ENCODE data around the gene ZNF74.
"Not testable (repeated sequence)": the region's sequence is repeated elsewhere in the genome, so short reads cannot be mapped to it uniquely, and the experiment has no call there.

Gene ZNF74

DNA sequence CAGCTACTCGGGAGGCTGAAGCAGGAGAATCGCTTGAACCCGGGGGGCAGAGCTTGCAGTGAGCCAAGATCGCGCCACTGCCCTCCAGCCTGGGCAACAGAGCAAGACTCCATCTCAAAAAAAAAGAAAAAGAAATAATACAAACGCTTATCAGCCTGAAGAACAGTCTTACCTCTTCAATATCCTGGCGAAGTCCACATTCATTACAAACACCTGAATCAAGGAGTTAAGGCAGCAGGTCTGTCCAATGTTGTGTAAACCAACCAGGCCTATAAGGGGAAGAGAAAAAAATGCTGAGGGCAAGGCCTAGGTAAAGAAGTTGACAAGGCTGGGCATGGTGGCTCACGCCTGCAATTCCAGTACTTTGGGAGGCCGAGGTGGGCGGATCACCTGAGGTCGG, 17.0 kb upstream of the ZNF74 start:
- not testable (repeated sequence) for DNase-seq

GRCh38 chr22:20378110-20378509, 15.8 kb upstream of the ZNF74 start:
- DNase-seq = no peak

DNA sequence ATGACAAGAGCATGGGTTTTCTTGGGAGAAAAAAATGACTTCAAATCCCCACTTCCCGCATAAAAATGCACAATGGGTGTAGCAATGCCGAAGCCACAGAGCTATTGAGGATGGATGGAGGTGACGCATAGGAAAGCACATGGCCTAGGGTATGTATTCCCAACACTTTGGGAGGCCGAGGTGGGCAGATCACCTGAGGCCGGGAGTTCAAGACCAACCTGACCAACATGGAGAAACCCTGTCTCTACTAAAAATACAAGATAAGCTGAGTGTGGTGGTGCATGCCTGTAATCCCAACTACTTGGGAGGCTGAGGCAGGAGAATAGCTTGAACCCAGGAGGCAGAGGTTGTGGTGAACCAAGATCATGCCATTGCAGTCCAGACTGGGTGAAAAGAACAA, 15.3 kb upstream of the ZNF74 start:
- DNase-seq = not testable (repeated sequence)

GRCh38 chr22:20380486-20380885, 13.5 kb upstream of the ZNF74 start:
- no peak for DNase-seq

- no peak for DNase-seq
Measured at GRCh38 chr22:20383538-20383937, 10.4 kb upstream of the ZNF74 start.

DNA sequence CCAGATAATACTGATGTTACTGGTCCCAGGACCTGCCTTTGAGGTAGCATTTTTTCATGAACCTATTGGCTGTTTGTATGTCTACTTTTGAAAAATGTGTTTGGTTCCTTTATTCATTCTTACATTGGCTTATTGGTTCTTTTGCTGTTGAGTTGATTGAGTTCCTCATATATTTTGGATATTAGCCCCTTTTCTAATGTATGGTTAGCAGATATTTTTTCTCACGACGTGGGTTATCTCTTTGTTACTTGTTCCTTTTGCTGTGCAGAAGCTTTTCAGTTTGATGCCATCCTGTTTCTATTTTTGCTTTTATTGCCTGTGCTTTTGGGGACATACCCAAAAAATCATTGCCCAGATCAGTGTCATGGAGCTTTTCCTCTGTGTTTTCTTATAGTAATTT, 9.8 kb upstream of the ZNF74 start:
- no peak for DNase-seq

GRCh38 chr22:20384865-20385264, 9.1 kb upstream of the ZNF74 start:
- DNase-seq = no peak

GRCh38 chr22:20386336-20386735, 7.6 kb upstream of the ZNF74 start:
- DNase-seq = no peak

GRCh38 chr22:20386972-20387371, 7.0 kb upstream of the ZNF74 start:
- DNase-seq = no peak

GRCh38 chr22:20388200-20388599, 5.8 kb upstream of the ZNF74 start:
- DNase-seq = no peak

DNA sequence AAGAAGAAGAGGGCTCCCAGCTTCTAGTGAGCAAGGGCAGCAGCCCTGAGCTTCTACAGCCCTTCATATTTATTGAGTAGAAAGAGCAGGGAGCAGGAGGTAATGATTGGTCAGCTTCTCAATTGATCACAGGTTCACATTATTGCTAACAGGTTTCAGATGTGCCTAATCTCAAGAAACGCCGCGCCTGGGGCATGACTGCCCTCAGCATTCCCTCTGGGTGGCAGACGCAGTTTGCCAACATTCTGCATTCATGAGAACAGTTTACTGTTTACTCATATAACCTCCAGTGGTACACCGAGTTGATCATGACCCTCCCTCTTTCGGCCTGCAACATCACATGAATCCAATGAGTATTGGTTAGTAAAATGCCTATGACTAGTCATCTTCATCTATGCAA, 4.7 kb upstream of the ZNF74 start:
- no peak for DNase-seq

DNA sequence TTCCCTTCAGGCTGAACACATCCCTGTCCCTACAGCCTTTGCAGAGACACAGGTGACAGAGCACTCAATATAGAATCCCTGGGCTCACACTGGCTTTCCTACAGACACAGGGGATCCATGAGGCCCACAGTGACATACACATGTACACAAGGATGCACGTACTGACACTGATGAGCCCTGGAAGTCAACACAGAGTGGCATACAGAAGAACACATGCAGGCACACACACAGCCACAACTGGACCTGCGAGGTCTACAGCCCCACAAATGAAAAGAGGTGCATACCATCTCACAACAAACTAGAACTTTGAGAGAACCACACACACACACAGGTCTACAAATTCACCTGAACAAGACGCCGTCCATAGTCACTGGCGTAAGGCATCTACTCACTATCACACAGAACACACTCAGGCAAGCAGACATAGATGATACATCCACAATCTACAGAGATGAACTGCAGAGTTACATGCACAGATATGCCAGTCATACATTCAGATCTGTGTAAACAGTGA, 3.5 kb upstream of the ZNF74 start:
- no peak for DNase-seq

- DNase-seq = no peak
Measured at GRCh38 chr22:20391222-20391621, 2.7 kb upstream of the ZNF74 start.

DNA sequence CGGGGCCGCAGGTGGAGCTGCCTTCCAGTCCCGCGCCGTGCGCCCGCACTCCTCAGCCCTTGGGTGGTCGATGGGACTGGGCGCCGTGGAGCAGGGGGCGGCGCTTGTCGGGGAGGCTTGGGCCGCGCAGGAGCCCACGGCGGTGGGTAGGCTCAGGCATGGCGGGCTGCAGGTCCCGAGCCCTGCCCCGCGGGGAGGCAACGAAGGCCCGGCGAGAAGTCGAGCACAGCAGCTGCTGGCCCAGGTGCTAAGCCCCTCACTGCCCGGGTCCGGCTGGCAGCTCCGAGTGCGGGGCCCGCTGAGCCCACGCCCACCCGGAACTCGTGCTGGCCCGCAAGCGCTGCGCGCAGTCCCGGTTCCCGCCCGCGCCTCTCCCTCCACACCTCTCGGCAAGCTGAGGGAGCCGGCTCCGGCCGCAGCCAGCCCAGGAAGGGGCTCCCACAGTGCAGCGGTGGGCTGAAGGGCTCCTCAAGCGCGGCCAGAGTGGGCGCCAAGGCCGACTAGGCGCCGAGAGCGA, 1.5 kb upstream of the ZNF74 start:
- DNase-seq = not testable (repeated sequence)

DNA sequence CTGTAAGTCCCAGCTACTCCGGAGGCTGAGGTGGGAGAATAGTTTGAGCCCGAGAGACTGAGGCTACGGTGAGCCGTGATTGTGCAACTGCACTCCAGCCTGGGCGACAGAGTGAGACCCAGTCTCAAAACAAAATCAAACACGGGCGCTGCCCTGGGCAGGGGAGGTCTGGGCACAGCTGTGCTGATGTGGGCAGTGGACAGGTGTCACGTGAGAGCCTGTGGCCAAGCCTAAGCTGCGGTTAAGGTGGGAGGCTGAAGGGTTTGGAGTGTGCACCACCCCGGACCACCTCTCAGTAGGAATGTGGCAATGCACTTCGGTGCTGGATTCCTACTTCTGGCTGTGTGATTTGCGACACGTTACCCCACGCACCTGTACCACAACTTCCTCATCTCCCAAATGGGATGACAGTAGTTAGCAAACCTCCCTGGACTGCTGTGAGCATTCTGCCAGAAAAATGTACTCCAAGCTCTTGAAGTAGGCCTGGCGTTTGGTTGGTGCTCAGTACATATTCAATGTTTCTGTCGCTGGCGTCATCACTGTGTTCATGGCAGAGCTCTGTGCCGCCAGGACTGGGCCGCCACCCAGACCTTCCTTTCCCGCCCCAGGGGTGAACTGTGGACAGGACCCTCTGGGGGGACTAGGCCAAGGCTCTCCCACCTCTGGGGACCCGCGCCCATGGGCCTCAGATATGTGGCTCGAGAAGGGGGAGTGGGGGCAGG, 807 bp upstream of the ZNF74 start:
- DNase-seq = no peak

DNA sequence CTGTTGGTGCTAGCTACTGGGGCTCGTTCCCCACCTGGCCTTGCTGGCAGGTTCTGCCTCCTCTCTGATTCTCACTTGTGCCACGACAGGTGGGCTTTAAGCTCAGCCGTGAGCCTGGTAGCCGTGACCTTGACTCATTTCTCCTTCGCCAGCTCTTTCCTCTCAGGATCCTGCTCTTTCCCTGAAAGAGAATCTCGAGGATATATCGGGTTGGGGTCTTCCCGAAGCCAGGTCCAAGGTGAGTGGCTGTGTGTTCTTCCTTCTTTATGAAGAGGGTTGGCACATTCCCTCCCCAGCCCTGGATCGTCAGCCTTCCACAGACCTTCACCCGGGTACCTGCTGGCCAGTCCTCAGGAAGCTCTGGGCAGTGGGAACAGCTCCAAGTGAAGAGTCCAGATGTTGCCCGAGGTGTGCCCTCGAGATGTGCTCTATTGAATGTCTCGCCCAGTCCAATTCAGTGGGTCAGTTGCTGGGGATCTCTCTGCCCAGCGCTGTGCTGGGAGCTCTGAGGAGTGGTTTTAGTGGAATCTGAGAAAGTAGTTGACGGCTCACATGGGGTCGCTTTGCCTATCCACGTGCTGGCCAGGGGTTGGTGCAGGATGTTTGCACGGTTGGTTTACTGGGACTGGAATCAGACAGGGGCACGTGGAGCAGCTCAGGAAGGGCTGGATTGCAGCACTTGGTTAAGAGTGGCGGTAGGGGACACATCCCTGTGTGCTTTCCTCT, 1.4 kb downstream of the ZNF74 start:
- DNase-seq = no peak

- no peak for DNase-seq
Measured at GRCh38 chr22:20395907-20396287, 1.9 kb downstream of the ZNF74 start.

DNA sequence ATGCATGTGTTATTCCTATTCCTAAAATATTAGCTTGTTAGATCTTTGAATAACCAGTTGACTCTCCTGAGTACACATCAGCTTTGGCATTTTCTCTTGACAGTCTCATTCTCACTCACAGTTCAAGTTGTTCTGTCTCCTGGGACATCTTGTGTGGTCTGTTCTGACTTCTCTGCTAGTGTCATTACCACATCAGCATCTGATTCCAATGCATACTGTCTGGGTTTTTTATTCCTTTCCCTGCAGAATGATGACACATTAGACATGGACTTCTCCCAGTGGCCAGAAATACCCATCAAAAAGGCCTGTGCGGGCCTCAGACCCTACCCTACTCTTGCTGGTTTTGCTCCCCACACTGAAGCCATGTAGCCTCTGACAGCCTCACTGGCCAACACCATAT, 2.7 kb downstream of the ZNF74 start:
- DNase-seq = no peak

DNA sequence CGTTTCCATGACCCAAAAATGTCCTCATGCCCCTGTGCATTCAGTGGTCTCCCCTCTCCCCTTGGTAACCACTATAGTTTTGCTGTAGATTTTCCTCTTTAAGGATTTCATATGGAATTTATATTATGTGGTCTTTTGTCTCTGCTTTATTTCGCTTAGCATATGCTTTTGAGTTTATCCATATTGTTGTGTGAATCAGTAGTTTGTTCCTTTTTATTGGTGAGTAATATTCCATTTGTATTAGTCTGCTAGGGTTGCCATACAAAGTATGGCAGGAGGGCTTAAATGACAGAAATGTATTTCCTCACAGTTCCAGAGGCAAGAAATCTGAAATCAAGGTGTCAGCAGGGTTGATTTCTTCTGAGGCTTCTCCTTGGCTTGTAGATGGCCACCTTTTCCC, 3.5 kb downstream of the ZNF74 start:
- DNase-seq = no peak

- no peak for DNase-seq
Measured at GRCh38 chr22:20398420-20398819, 4.5 kb downstream of the ZNF74 start.

GRCh38 chr22:20399866-20400605, 6.1 kb downstream of the ZNF74 start:
- DNase-seq = no peak

- no peak for DNase-seq
Measured at GRCh38 chr22:20400606-20401375, 6.8 kb downstream of the ZNF74 start.
